GM19043 (cell line): ENCODE results near the gene SPSB1.

ENCODE experiments used
- ATAC-seq: cut with Tn5 transposase; IDR thresholded peaks from one replicate; pipeline ENCODE4 v1.9.1; 2021; ENCODE audit warnings: low read depth; ENCODE audit not compliant: unreplicated experiment

Gene SPSB1

GRCh38 chr1:9278585-9279153, 14.0 kb upstream of the SPSB1 start:
- no peak for ATAC-seq

- ATAC-seq: no peak
Observed at GRCh38 chr1:9279172-9279840, 13.4 kb upstream of the SPSB1 start.

- no peak for ATAC-seq
Observed at GRCh38 chr1:9280015-9280860, 12.5 kb upstream of the SPSB1 start.

- ATAC-seq: no peak
Observed at GRCh38 chr1:9281071-9281827, 11.4 kb upstream of the SPSB1 start.

- ATAC-seq: no peak
Observed at GRCh38 chr1:9281908-9282695, 10.6 kb upstream of the SPSB1 start.

GRCh38 chr1:9282696-9282955, 10.1 kb upstream of the SPSB1 start:
- no peak for ATAC-seq

GRCh38 chr1:9284061-9284460, 8.6 kb upstream of the SPSB1 start:
- no peak for ATAC-seq

- ATAC-seq: no peak
Observed at GRCh38 chr1:9286556-9286955, 6.1 kb upstream of the SPSB1 start.

- ATAC-seq: no peak
Observed at GRCh38 chr1:9289090-9289534, 3.6 kb upstream of the SPSB1 start.

GRCh38 chr1:9289711-9290485, 2.8 kb upstream of the SPSB1 start:
- no peak for ATAC-seq

- ATAC-seq: no peak
Observed at GRCh38 chr1:9291914-9292360, 757 bp upstream of the SPSB1 start.

GRCh38 chr1:9293241-9293532, 493 bp downstream of the SPSB1 start:
- no peak for ATAC-seq

GRCh38 chr1:9293533-9294404, 1.1 kb downstream of the SPSB1 start:
- ATAC-seq: no peak

GRCh38 chr1:9294405-9294773, 1.7 kb downstream of the SPSB1 start:
- ATAC-seq: no peak

- ATAC-seq: peak; percentile 56
Observed at GRCh38 chr1:9294910-9295636, 2.4 kb downstream of the SPSB1 start.

- ATAC-seq: no peak
Observed at GRCh38 chr1:9295884-9296283, 3.2 kb downstream of the SPSB1 start.

- ATAC-seq: no peak
Observed at GRCh38 chr1:9296850-9297249, 4.2 kb downstream of the SPSB1 start.

GRCh38 chr1:9297831-9298230, 5.1 kb downstream of the SPSB1 start:
- ATAC-seq: no peak
